IMR-90 (cell line): Measurements from ENCODE around the gene MDFI. TPM values are rescaled to one million over a fixed set of nuclear protein-coding genes. Genes with fewer than 3 reads are reported as not detected.

Experiments used
- ATAC-seq: fragments of 200-7000 bp; cut with Tn5 transposase; 2 replicates; pipeline ENCODE4 v1.9.1; 2020; ENCODE audit warnings: low read depth, mild to moderate bottlenecking, moderate library complexity
- BruUV-seq: library from RNA; stranded (reverse); fragments of 400-500 nt; replicated peaks from 2 replicates; lab custom pipeline; 2021; lab: Mats Ljungman, UMichigan
- CTCF ChIA-PET: fragments of 300-600 bp; formaldehyde crosslinking; extraction: SDS; loops from one replicate; lab custom pipeline; 2021; ENCODE audit warnings: antibody characterized with exemption; lab: Yijun Ruan, JAX
- POLR2A ChIA-PET: fragments of 300-600 bp; sonication (Branson Sonifier 250); formaldehyde crosslinking; loops from one replicate; lab custom pipeline; 2022; ENCODE audit warnings: antibody characterized with exemption; ENCODE audit not compliant: unreplicated experiment; lab: Charles Lee
- DNase-seq: peaks from one replicate; pipeline ENCODE4 v3.0.0; 2013
- H2AFZ ChIP-seq: replicated peaks from 2 replicates; pipeline ENCODE3; 2013; ENCODE audit warnings: low read length, mild to moderate bottlenecking; ENCODE audit not compliant: poor library complexity
- H2AK5ac ChIP-seq: 2 replicates; pipeline ENCODE4 v1.6.1; 2013; ENCODE audit warnings: low read depth, low read length, inconsistent platforms
- H2AK9ac ChIP-seq: replicated peaks from 2 replicates; pipeline ENCODE3; 2013; ENCODE audit warnings: mild to moderate bottlenecking, low read depth, low read length, moderate library complexity; ENCODE audit not compliant: poor library complexity
- H2BK120ac ChIP-seq: 2 replicates; pipeline ENCODE4 v1.6.1; 2013; ENCODE audit warnings: low read depth, low read length, inconsistent platforms
- H2BK15ac ChIP-seq: 3 replicates; pipeline ENCODE4 v1.6.1; 2013; ENCODE audit warnings: low read depth, low read length, inconsistent platforms
- H2BK20ac ChIP-seq: 2 replicates; pipeline ENCODE4 v1.6.1; 2013; ENCODE audit warnings: low read depth, mild to moderate bottlenecking, inconsistent platforms, low read length, moderate library complexity
- H2BK5ac ChIP-seq: 2 replicates; pipeline ENCODE4 v1.6.1; 2013; ENCODE audit warnings: mild to moderate bottlenecking, low read depth, low read length, inconsistent platforms; ENCODE audit not compliant: poor library complexity, severe bottlenecking
- H3K14ac ChIP-seq: replicated peaks from 2 replicates; pipeline ENCODE4 v1.6.1; 2013; ENCODE audit warnings: low read depth, low read length, inconsistent platforms
- H3K18ac ChIP-seq: 2 replicates; pipeline ENCODE4 v1.6.1; 2013; ENCODE audit warnings: low read depth, low read length, control low read depth
- H3K23ac ChIP-seq: 2 replicates; pipeline ENCODE4 v1.6.1; 2013; ENCODE audit warnings: low read depth, low read length, inconsistent platforms
- H3K27ac ChIP-seq: 2 replicates; pipeline ENCODE4 v1.5.1; 2013; ENCODE audit warnings: mild to moderate bottlenecking, control low read depth, low read length; ENCODE audit not compliant: insufficient read depth
- H3K27me3 ChIP-seq: 2 replicates; pipeline ENCODE4 v1.6.1; 2013; ENCODE audit warnings: low read length; ENCODE audit not compliant: control insufficient read depth, insufficient read depth
- H3K36me3 ChIP-seq: 2 replicates; pipeline ENCODE4 v1.6.1; 2013; ENCODE audit warnings: low read length, mixed read lengths; ENCODE audit not compliant: control insufficient read depth, insufficient read depth
- H3K4ac ChIP-seq: 2 replicates; pipeline ENCODE4 v1.6.1; 2013; ENCODE audit warnings: low read depth, low read length, inconsistent platforms
- H3K4me1 ChIP-seq: 2 replicates; pipeline ENCODE4 v1.6.1; 2013; ENCODE audit warnings: low read length, mixed read lengths; ENCODE audit not compliant: control insufficient read depth, insufficient read depth
- H3K4me2 ChIP-seq: 2 replicates; pipeline ENCODE4 v1.6.1; 2013; ENCODE audit warnings: low read depth, mild to moderate bottlenecking, control low read depth, low read length, moderate library complexity
- H3K4me3 ChIP-seq: 2 replicates; pipeline ENCODE4 v1.5.1; 2013; ENCODE audit warnings: low read depth, mild to moderate bottlenecking, control low read depth, low read length, moderate library complexity; ENCODE audit not compliant: insufficient read depth
- H3K56ac ChIP-seq: 2 replicates; pipeline ENCODE4 v1.6.1; 2013; ENCODE audit warnings: low read length, inconsistent platforms; ENCODE audit not compliant: insufficient read depth; ENCODE audit errors: extremely low read depth
- H3K79me1 ChIP-seq, 2 experiments: 2 replicates each; pipeline ENCODE4 v1.6.1; 2013; ENCODE audit warnings: low read length in 2 of 2, inconsistent platforms in 1 of 2, low read depth in 1 of 2
- H3K9ac ChIP-seq: 2 replicates; pipeline ENCODE4 v1.6.1; 2013; ENCODE audit warnings: low read depth, low read length, control low read depth
- H3K9me1 ChIP-seq: 2 replicates; pipeline ENCODE4 v1.6.1; 2013; ENCODE audit warnings: low read length, inconsistent platforms; ENCODE audit not compliant: insufficient read depth
- H3K9me3 ChIP-seq: 2 replicates; pipeline ENCODE4 v1.6.1; 2013; ENCODE audit warnings: low read length; ENCODE audit not compliant: control insufficient read depth, insufficient read depth
- H4K20me1 ChIP-seq: 2 replicates; pipeline ENCODE4 v1.6.1; 2013; ENCODE audit warnings: low read length, inconsistent platforms; ENCODE audit not compliant: insufficient read depth
- H4K5ac ChIP-seq: 2 replicates; pipeline ENCODE4 v1.6.1; 2013; ENCODE audit warnings: mild to moderate bottlenecking, low read depth, low read length, control low read depth
- H4K8ac ChIP-seq, 2 experiments: 2 replicates each; pipeline ENCODE4 v1.6.1; 2013; ENCODE audit warnings: low read depth in 2 of 2, low read length in 2 of 2, control low read depth in 1 of 2, inconsistent platforms in 1 of 2
- H4K91ac ChIP-seq: 2 replicates; pipeline ENCODE4 v1.6.1; 2013; ENCODE audit warnings: low read depth, low read length, inconsistent platforms; ENCODE audit not compliant: insufficient read depth
- CHD1 ChIP-seq: IDR thresholded peaks from 2 replicates; pipeline ENCODE4 v1.6.1; 2012; ENCODE audit warnings: low read depth, low read length, improper control_type of control experiment
- CTCF ChIP-seq: conservative IDR thresholded peaks from 2 replicates; pipeline ENCODE4 v1.5.1; 2012; ENCODE audit warnings: mild to moderate bottlenecking, low read depth, low read length, improper control_type of control experiment
- ELK1 ChIP-seq: fragments of 150-350 bp; IDR thresholded peaks from 2 replicates; pipeline ENCODE4 v1.6.1; 2016; ENCODE audit warnings: low read depth, mild to moderate bottlenecking, low read length, moderate library complexity, borderline replicate concordance
- FOS ChIP-seq: fragments of 150-350 bp; IDR thresholded peaks from 2 replicates; pipeline ENCODE4 v1.6.1; 2016; ENCODE audit warnings: low read depth, low read length
- MAFK ChIP-seq: IDR thresholded peaks from 2 replicates; pipeline ENCODE4 v1.6.1; 2012; ENCODE audit warnings: low read depth, low read length, improper control_type of control experiment
- MAZ ChIP-seq: IDR thresholded peaks from 2 replicates; pipeline ENCODE4 v1.6.1; 2012; ENCODE audit warnings: low read depth, mild to moderate bottlenecking, low read length, improper control_type of control experiment, moderate library complexity, borderline replicate concordance
- MXI1 ChIP-seq: IDR thresholded peaks from 2 replicates; pipeline ENCODE4 v1.6.1; 2012; ENCODE audit warnings: low read depth, mild to moderate bottlenecking, low read length, moderate library complexity, borderline replicate concordance
- NFE2L2 ChIP-seq: fragments of 150-350 bp; IDR thresholded peaks from 2 replicates; pipeline ENCODE4 v1.6.1; 2016; ENCODE audit warnings: low read depth, mild to moderate bottlenecking, low read length
- POLR2A ChIP-seq: IDR thresholded peaks from 2 replicates; pipeline ENCODE4 v1.6.1; 2012; ENCODE audit warnings: mild to moderate bottlenecking, low read depth, low read length
- RAD21 ChIP-seq: IDR thresholded peaks from 2 replicates; pipeline ENCODE4 v1.6.1; 2012; ENCODE audit warnings: low read length, improper control_type of control experiment
- RFX5 ChIP-seq: IDR thresholded peaks from 2 replicates; pipeline ENCODE4 v1.8.0; 2012; ENCODE audit warnings: low read depth, mild to moderate bottlenecking, low read length, moderate library complexity
- SMC3 ChIP-seq: fragments of 150-350 bp; IDR thresholded peaks from 2 replicates; pipeline ENCODE4 v1.6.1; 2016; ENCODE audit warnings: low read depth, mild to moderate bottlenecking, antibody characterized with exemption, low read length, moderate library complexity
- USF2 ChIP-seq: fragments of 150-350 bp; IDR thresholded peaks from 2 replicates; pipeline ENCODE4 v1.6.1; 2017; ENCODE audit warnings: mild to moderate bottlenecking, antibody characterized with exemption, low read length, low read depth
- WGBS, 2 experiments: methylation state at CpG; one replicate each; pipeline versions ENCODE4 v1.1.5 to v1.1.7; 2013; ENCODE audit warnings: missing lambda C conversion rate in 2 of 2; ENCODE audit not compliant: insufficient read length in 1 of 2; ENCODE audit errors: extremely low coverage in 2 of 2; 5-methylcytosine and 5-hydroxymethylcytosine counted together
- dilution Hi-C: fragments of 300-500 bp; cut with HindIII; formaldehyde crosslinking; loops from one replicate; pipeline ENCODE4 v1.14.3; 2018; ENCODE audit warnings: low sequenced_read_pairs; ENCODE audit not compliant: unreplicated experiment
- in situ Hi-C: fragments of 300-500 bp; cut with MboI; formaldehyde crosslinking; loops from 3 replicates; pipeline ENCODE4 v1.14.3; 2019; ENCODE audit warnings: low sequenced_read_pairs, inconsistent platforms, mixed read lengths
- intact Hi-C: fragments of 100-400 bp; cut with micrococcal nuclease; formaldehyde crosslinking; loops from 2 replicates; pipeline ENCODE4 v1.10.0; 2022
- polyA plus RNA-seq, 3 experiments: library from polyadenylated mRNA; depleted of rRNA; stranded (reverse); fragments of >200 nt; gene quantifications; 2 replicates each; pipeline ENCODE4 v1.2.3, GENCODE V29; 2012; ENCODE audit warnings: low replicate concordance in 1 of 3
- total RNA-seq: library from RNA; depleted of rRNA; stranded (reverse); fragments of >200 nt; gene quantifications from 2 replicates; pipeline ENCODE4 v1.2.3, GENCODE V29; 2012

The MDFI gene
- total and polyA plus RNA-seq, 2 of the 4 experiments (the other 2 are of a cell fraction), result 0.18 to 0.29 TPM

- H3K4me1 ChIP-seq, result peaks cover 12% of the 10 kb centered on the region
- no peak overlapping the region for H3K4me3 ChIP-seq
- H3K18ac ChIP-seq, result no peak overlapping the region
- H2BK15ac ChIP-seq, result no peak overlapping the region
- no peak overlapping the region for H3K27ac ChIP-seq
- H3K27me3 ChIP-seq, result no peaks in the 10 kb centered on the region; the same call in 1 of the 2 replicates
- no peak overlapping the region for H3K4ac ChIP-seq
- no peak overlapping the region for H4K5ac ChIP-seq
- DNase-seq (no peak), ATAC-seq (no peak)
- no peak overlapping the region for H2AFZ ChIP-seq
- in situ Hi-C loops (no loop called here), intact Hi-C loops (loop anchor here (5.0 kb wide), 1 partner anchor 81 kb away; the partner anchor contains the start of gene FRS3), dilution Hi-C loops (no loop called here)
- POLR2A ChIA-PET, result no interaction called here
- no peaks in the 10 kb centered on the region for H3K36me3 ChIP-seq
- H2BK5ac ChIP-seq, result no peak overlapping the region
- H2BK120ac ChIP-seq, result no peak overlapping the region
- no TSS peak for BruUV-seq
- H3K9ac ChIP-seq, result no peak overlapping the region
- no peak overlapping the region for H2BK20ac ChIP-seq
- no peak overlapping the region for H3K56ac ChIP-seq
- CTCF ChIA-PET, result no interaction called here
- no peaks in the 10 kb centered on the region; the same call in 1 of the 2 replicates for H4K20me1 ChIP-seq
- TF ChIP-seq RFX5 (no peak), FOS (no peak), CHD1 (no peak), USF2 (no peak), RAD21 (no peak), ELK1 (no peak), SMC3 (no peak), MAZ (no peak), MXI1 (no peak), CTCF (no peak), POLR2A (no peak), MAFK (no peak), NFE2L2 (no peak)
- H4K91ac ChIP-seq, result no peak overlapping the region
- H3K9me1 ChIP-seq, result peaks cover 4% of the 10 kb centered on the region; the same call in 1 of the 2 replicates
- no peak overlapping the region for H3K4me2 ChIP-seq
- no peaks in the 10 kb centered on the region for H3K9me3 ChIP-seq
- H2AK5ac ChIP-seq, result no peak overlapping the region
- H3K79me1 ChIP-seq, result no peaks in the 10 kb centered on the region
- H3K23ac ChIP-seq, result no peak overlapping the region
- no peak overlapping the region; a peak in 1 of 4 replicates for H4K8ac ChIP-seq
- H3K14ac ChIP-seq, result no peak overlapping the region
- WGBS, 2 experiments, result no CpG with 5 or more reads among the region's 6 CpGs
- no peak overlapping the region for H2AK9ac ChIP-seq
Observed at GRCh38 chr6:41696788-41697187, 58.5 kb downstream of the MDFI start.
